HG02970 (cell line): Measurements from ENCODE around the gene ZDHHC9.

Source experiments
- ATAC-seq: cut with Tn5 transposase; IDR thresholded peaks from one replicate; pipeline ENCODE4 v1.9.1; 2021; ENCODE audit warnings: mild to moderate bottlenecking, moderate library complexity, moderate number of reproducible peaks; ENCODE audit not compliant: unreplicated experiment, low FRiP score

Gene ZDHHC9

DNA sequence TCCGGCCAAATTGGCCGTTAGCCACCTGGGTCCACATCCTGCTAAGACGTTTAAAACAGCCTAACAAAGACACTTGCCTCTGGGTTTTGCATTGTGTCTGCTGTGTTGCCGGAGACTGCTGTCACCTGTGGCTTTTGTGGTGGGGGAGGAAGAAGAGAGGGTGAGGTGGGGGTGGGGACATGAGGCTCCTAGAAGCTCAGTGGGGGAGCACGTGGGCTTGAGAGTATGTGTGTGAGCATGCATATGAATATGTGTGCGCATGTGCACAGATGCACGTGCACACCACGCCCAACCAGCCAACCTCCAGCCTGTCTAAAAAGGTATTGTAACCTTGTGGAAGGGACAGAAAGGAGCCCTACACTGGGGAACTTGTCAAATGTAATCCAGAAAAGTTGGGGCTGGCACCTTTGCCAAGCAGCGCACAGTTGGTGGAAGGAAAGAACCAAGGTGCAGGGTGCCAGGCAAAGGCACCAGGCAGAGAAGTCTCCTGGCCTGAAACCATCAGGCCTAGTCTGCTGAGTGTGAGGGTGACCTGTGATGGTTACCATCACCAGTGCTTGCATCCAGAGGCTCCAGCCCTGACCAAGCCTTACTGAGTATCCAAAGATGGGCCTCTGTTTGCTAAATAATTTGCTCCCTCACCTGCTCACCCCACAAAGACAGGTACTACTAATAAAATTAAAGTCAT lies 74.1 kb downstream of the ZDHHC9 start:
- peak; percentile 37 for ATAC-seq

DNA sequence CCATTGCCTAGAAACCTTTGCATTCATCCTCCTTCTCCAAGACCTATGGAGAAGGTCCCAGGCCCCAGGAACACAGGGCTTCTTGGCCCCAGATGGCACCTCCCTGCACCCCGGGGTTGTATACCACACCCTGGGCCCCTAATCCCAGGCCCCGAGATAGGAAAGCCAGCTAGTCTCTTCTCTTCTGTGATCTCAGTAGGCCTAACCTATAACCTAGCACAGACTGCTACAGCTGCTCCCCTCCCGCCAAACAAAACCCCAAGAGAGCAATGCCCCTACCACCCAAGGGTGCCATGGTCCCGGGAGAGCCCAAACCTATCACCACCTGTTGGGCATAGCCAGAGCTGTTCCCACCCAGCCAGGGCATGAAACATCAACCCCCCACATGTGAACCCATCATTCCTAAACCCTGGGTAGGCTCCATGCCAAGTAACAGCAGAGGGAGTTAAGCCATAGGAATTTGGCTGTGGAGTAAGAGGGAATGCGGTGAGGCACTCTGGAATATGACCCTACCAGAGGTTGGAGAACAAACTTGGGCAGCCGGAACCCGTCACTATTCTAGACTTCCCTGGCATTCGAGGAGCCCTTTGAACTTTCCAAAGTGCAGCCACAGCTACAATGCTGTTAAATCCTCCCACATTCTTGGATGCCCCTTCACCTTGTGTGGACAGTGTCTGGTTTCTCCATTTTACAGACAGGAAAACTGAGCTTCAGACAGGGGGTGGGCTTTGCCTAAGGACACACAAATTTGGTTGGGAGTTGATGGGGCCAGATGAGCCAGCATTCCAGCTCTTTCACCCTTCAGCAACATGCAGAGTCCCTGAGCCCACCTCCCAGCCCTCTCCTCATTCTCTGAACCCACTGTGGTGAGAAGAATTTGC lies 74.9 kb downstream of the ZDHHC9 start:
- ATAC-seq = no peak

DNA sequence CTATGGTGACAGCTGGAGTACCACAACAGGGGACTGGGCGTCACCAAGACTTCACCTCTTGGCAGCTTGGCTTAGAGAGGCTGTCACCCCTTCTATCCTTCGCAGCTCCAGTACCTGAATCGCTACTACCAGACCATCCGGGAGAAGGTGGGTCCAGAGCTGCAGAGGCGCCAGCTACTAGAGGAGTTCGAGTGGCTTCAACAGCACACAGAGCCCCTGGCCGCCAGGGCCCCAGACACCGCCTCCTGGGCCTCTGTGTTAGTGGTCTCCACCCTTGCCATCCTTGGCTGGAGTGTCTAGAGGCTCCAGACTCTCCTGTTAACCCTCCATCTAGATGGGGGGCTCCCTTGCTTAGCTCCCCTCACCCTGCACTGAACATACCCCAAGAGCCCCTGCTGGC lies 75.5 kb downstream of the ZDHHC9 start:
- ATAC-seq = no peak

DNA sequence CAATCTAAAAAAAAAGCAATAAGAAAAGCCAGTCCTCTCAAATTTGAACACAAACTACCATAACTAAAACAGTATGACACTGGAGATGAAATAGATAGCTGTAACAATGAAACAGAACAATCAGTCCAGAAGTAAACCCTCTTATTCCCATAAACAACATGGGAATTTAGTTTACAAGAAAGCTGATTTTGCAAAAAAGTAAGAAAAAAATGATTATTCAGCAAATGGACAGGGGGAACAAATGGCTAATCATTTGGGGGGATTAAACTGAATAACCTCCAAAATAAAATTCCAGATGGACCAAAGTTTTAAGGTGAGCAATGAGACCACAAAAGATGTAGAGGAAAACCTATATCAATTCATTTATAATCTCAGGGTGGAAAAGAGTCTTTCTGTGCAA lies 80.0 kb downstream of the ZDHHC9 start:
- no peak for ATAC-seq

DNA sequence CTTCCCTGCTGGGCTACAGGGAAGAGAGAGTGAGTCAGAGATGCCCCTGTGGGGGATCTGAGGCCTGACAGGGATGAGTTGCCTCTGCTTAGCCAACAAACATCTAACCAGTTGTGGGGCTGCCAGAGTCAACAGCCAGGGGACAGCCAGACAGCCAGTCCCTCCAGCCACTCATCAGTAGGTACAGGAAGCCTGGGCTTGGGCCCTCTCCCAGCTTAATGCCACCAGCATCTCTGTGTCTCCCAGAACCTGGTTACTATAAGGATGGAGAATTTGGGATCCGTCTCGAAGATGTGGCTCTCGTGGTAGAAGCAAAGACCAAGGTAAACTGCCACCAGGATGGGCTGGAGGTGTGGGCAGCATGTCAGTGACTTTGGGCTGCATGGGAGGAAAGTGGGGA lies 81.2 kb downstream of the ZDHHC9 start:
- ATAC-seq = no peak

DNA sequence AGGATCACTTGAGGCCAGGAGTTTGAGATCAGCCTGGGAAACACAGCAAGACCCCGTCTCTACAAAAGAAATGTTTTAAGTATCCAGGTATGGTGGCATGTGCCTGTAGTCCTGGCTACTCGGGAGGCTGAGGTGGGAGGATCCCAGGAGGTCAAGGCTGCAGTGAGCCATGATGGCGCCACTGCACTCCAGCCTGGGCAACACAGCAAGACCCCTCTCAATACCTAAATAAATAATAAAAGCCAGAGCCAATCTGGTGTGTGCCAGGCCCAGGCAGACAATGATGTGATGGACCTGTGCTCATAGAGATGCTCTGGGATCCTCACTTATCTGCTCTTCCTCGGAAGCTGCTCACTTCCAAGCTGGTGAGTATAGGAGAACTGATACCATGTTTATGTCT lies 82.1 kb downstream of the ZDHHC9 start:
- no peak for ATAC-seq

DNA sequence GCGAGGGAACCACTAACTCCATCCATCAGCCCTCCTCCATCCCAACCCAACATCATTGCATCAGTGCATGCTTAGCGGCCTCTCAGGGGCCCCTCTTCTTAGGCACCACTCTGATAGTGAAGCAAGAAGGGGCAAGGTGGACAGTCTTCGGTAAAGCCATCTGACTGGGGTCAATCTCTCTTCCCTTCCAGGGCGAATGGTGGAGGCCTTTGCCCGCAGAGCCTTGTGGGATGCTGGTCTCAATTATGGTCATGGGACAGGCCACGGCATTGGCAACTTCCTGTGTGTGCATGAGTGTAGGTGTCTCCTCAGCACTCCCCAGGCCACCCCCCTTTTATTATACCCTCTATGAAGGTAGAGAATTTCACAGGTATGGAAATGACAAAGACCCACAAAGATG lies 82.7 kb downstream of the ZDHHC9 start:
- no peak for ATAC-seq

DNA sequence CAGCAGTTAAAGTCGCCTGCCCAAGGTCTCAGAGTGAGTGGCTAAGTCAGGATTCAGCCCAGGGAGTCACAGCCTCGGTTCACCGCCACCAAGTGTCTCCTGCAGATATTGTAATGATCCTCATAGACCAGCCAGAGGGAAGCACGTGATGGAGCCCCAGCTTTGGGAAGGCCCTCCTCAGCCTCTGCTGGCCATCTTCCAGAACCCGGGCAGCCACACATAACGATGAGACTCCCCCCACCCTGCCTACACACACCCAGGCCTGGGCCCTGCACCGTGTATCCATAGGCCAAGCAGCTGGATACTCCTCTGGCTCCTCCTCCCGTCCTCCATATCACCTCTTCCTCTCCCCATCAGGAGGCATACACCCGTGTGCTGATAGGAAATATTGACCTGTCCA lies 83.5 kb downstream of the ZDHHC9 start:
- no peak for ATAC-seq

DNA sequence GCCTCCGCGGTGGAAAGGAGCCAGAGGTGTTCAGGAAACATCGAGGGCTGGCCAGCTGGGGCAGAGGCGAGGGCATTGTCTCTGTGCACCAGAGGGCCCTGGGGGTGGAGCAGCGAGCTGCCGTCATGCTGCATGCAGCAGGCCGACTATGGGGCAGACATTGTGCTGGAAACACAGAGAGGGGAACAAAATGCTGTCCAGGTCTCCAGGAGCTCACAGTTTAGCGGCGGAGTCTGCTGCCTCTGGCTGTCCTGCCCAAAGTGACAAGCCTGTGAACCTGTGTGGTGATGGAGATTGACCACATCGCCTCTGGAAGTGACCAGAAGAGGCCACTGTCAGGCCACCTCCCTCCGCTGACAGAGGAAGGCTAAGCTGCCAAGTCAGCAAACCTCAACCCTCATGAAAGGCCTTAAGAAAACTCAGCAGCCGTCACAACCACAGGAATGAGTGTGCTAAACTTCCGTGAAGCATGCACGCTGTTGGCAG lies 84.1 kb downstream of the ZDHHC9 start:
- no peak for ATAC-seq

DNA sequence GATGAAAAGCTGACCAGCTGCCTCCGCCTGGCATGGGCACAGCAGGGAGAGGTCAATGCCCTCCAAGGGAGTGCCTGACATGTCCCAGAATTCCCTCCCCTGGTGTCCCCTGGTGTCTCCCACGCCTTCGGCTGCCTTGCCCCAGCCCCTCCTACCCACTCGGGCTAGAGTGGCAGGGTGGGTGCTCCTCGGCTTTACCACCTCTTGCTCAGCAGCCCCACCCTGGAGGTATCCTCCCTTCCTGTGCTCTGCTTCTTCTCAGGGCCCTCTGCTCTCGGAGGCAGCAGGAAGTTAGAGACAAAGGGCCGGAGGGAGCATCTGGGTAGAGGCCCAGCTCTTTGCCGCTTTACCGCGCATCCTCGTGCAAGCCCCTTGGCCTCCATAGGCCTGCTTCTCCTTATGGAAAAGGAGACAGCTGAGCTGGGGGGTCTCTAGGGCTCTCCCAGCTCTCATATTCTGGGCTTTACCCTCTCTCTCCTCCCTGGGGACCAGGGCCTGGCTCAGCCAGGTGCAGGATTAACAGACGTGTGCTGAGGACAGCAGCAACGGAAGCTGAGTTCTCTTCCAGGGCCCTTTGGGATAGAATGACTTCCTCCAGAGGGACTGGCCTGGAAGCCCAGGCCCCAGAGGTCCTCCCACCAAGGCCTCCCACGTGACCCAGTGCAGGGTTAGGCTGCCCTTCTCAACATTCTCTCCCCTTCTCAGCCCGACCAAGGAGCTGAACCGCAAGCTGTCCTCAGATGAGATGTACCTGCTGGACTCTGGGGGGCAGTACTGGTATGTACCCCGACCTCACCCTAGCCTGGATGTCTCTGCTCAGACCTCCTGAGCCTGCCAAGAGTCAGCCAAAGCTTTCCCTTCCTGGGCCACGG lies 87.7 kb downstream of the ZDHHC9 start:
- no peak for ATAC-seq

DNA sequence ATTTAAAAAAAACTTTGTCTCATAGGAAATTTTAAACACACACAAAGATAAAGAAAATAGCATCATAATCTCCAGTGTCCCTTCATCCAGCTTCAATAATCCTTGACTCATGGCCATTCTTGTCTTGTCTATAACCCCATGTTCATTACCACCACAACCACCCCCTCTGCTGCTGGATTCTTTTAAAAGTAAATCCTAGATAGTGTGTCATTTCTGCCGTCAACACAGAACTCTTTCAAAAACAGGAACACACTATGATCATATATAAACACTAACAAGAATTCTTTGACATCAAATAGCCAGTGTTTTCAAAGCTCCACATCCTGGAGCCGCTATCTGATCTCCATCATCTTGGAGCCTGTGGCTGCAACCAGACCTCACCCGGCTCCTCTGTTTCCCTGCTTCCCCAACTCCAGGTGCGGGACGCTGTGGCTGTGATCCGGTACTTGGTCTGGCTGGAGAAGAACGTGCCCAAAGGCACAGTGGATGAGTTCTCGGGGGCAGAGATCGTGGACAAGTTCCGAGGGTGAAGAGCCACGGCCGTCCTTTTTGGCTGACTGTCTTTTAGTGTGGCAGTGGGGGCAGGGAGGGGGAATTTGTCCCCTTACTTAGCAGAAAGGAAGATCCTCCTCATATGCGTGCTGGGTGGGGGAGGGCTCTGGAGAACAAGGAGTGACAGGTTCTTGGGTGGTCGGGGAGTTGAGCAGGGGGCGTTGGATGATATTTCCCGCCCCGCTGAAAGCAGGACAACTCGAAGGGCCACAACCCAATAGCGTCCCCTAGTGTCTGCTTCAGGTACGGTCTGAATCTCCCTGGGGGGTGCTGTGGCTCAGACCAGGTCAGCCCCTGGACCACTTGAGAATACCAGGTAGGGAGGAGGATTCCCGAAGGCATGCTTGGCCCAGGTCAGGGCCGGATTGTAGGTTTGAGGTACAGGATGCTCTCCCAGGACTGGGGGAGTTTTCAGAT lies 89.3 kb downstream of the ZDHHC9 start:
- ATAC-seq = no peak
